ENCODE data around the gene CMSS1.

Gene CMSS1

DNA sequence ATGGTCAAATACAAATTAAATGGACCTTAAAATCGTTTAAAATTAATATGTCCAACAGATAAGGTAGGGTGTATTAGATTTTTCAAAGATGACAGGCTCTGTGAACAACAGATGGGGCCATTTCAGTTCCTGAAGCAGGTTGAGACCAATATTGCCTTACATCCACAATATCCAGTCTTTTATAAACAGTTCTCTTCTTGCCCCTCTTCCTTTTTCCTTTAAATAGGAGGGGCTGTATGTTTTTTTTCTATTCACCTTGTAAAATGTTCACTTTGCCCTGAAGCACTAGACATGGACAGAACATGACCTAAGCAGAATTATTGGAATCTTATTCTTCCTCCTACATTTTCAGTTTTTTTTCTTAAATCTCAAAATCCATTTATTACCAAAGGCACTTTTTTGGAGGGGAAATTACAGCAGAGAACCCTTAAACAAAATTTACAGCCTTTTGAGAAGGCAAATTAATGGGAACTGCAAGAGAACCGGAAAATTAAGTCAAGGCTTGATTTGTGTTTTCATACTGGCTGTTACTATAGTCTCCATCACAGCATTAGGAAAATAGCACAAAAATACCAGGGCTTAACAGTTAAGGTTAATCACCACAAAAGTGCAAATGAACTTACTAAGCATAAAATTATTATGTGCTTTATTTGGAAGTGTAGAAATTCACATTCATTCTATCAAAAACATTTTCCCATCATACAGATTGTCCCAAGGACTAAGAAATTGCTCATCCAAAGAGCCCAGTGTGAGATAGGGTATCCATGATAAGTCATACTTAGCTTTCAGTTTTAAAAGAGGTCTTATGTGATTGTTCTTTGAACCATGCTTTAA lies 55.8 kb downstream of the CMSS1 start:
- Histone ChIP-seq H3K9ac (ENCODE audit: low read length) (no peak overlapping the region), H2BK120ac (ENCODE audit: low read depth, low read length) (no peak overlapping the region), H3K36me3 (ENCODE audit: control insufficient read depth, insufficient read depth, low read length) (no peaks in the 10 kb centered on the region), H3K27ac (ENCODE audit: low read depth, low read length) (no peak overlapping the region), H3K4me2 (ENCODE audit: low read length) (no peak overlapping the region), H3K18ac (ENCODE audit: low read length) (no peak overlapping the region), H3K56ac (ENCODE audit: low read length) (no peak overlapping the region), H3K27me3 (ENCODE audit: insufficient read depth, low read length, poor library complexity) (no peaks in the 10 kb centered on the region), H3K79me1 (ENCODE audit: low read length) (no peaks in the 10 kb centered on the region), H2BK5ac (ENCODE audit: low read length) (no peak overlapping the region), H3K4me1 (ENCODE audit: control insufficient read depth, low read depth, low read length) (peaks cover 2% of the 10 kb centered on the region), H2AK5ac (ENCODE audit: low read length) (no peak overlapping the region), H3K4me3 (ENCODE audit: low read length) (no peak overlapping the region), H2BK15ac (replicated peaks; ENCODE audit: low read depth) (no peak overlapping the region), H4K5ac (ENCODE audit: low read length) (no peak overlapping the region), H4K8ac (ENCODE audit: low read depth, low read length) (no peak overlapping the region), H3K23ac (ENCODE audit: low read length) (no peak overlapping the region), H3K4ac (ENCODE audit: low read depth, low read length) (no peak overlapping the region), H3K79me2 (ENCODE audit: control insufficient read depth, insufficient read depth, low read length) (no peaks in the 10 kb centered on the region)
- 100% methylated on average over 1 of the region's 2 CpGs for WGBS (ENCODE audit: extremely low coverage, insufficient coverage, low lambda C conversion rate)
- no peak for DNase-seq

DNA sequence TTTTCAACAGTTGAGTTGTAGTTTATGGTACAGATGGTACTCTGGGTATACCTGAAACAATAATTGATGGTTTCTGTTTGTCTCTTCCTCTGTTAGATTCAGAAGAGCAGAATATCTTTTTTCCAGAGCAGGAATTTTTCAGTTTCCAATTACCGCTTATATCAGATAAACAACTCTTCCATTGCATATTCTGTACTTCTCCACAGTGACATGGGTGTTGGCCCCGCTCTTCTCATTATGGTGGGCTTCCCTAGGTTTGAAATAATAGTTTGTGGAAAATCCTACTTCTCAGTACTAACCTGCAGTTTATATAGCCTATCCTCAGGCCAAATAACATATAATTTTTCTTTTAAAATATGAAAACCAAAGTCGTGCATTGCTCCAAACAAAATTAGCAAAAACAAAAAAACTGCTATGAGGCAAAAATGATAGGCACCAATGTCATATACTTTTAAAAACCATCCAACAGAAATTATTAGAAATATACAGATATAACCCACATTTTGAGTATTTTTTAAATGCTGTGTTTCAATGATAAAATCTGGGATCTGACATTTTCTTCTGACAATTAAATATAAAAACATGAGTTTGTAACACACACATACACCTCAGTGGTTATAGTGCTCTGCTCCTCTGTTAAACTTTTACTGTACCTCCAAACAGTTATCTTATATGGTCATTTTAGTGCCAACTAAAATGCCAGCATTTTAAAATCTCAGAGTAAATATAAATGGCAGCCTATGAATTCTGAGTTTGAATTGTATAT lies 56.8 kb downstream of the CMSS1 start:
- H3K4me2 ChIP-seq (ENCODE audit: low read length): no peak overlapping the region
- H4K8ac ChIP-seq (ENCODE audit: low read depth, low read length): no peak overlapping the region
- H3K36me3 ChIP-seq (ENCODE audit: control insufficient read depth, insufficient read depth, low read length): no peaks in the 10 kb centered on the region
- H4K5ac ChIP-seq (ENCODE audit: low read length): no peak overlapping the region
- WGBS (ENCODE audit: extremely low coverage, insufficient coverage, low lambda C conversion rate): no CpG with 5 or more reads among the region's 3 CpGs
- no peak overlapping the region for H2BK120ac ChIP-seq (ENCODE audit: low read depth, low read length)
- H3K4me3 ChIP-seq (ENCODE audit: low read length): no peak overlapping the region
- H3K56ac ChIP-seq (ENCODE audit: low read length): no peak overlapping the region
- H3K27me3 ChIP-seq (ENCODE audit: insufficient read depth, low read length, poor library complexity): no peaks in the 10 kb centered on the region
- no peak overlapping the region for H3K23ac ChIP-seq (ENCODE audit: low read length)
- no peaks in the 10 kb centered on the region for H3K79me2 ChIP-seq (ENCODE audit: control insufficient read depth, insufficient read depth, low read length)
- DNase-seq: no peak
- H2BK15ac ChIP-seq (replicated peaks; ENCODE audit: low read depth): no peak overlapping the region
- H2BK5ac ChIP-seq (ENCODE audit: low read length): no peak overlapping the region
- no peak overlapping the region for H3K18ac ChIP-seq (ENCODE audit: low read length)
- H3K27ac ChIP-seq (ENCODE audit: low read depth, low read length): no peak overlapping the region
- H3K4ac ChIP-seq (ENCODE audit: low read depth, low read length): no peak overlapping the region
- no peaks in the 10 kb centered on the region for H3K79me1 ChIP-seq (ENCODE audit: low read length)
- no peak overlapping the region for H2AK5ac ChIP-seq (ENCODE audit: low read length)
- H3K4me1 ChIP-seq (ENCODE audit: control insufficient read depth, low read depth, low read length): peaks cover 2% of the 10 kb centered on the region
- no peak overlapping the region for H3K9ac ChIP-seq (ENCODE audit: low read length)

DNA sequence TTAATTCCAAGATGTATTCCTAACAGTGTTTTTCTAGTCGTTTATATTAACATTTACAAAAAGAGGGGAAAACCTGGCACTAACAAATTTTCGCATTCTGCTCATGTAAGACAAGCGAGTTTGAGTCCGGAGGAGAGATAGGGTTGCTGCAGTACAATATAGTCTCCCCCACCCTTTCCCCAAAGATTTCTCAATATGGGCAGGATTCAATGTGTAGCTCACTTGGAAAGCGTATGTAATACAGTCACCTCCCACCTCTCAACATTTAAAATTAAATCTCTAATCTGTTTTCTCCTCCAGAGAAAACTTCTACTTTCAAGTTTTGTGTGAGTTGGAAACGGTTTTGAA lies 57.9 kb downstream of the CMSS1 start:
- H3K79me2 ChIP-seq (ENCODE audit: control insufficient read depth, insufficient read depth, low read length): no peaks in the 10 kb centered on the region
- peak overlapping the region; percentile 67 for H3K4me2 ChIP-seq (ENCODE audit: low read length)
- H4K8ac ChIP-seq (ENCODE audit: low read depth, low read length): no peak overlapping the region
- peak overlapping the region; percentile 65 for H3K18ac ChIP-seq (ENCODE audit: low read length)
- H3K56ac ChIP-seq (ENCODE audit: low read length): peak overlapping the region; percentile 83
- H3K79me1 ChIP-seq (ENCODE audit: low read length): no peaks in the 10 kb centered on the region
- no peaks in the 10 kb centered on the region for H3K36me3 ChIP-seq (ENCODE audit: control insufficient read depth, insufficient read depth, low read length)
- no CpG with 5 or more reads among the region's 6 CpGs for WGBS (ENCODE audit: extremely low coverage, insufficient coverage, low lambda C conversion rate)
- H2BK15ac ChIP-seq (replicated peaks; ENCODE audit: low read depth): no peak overlapping the region
- peaks cover 2% of the 10 kb centered on the region for H3K4me1 ChIP-seq (ENCODE audit: control insufficient read depth, low read depth, low read length)
- no peak overlapping the region for H3K4ac ChIP-seq (ENCODE audit: low read depth, low read length)
- H4K5ac ChIP-seq (ENCODE audit: low read length): no peak overlapping the region
- peak overlapping the region; percentile 72 for H3K9ac ChIP-seq (ENCODE audit: low read length)
- H3K4me3 ChIP-seq (ENCODE audit: low read length): peak overlapping the region; percentile 46
- peak overlapping the region; percentile 69 for H3K27ac ChIP-seq (ENCODE audit: low read depth, low read length)
- DNase-seq: no peak
- H3K23ac ChIP-seq (ENCODE audit: low read length): no peak overlapping the region
- no peak overlapping the region for H2AK5ac ChIP-seq (ENCODE audit: low read length)
- H2BK5ac ChIP-seq (ENCODE audit: low read length): no peak overlapping the region
- H2BK120ac ChIP-seq (ENCODE audit: low read depth, low read length): no peak overlapping the region
- H3K27me3 ChIP-seq (ENCODE audit: insufficient read depth, low read length, poor library complexity): no peaks in the 10 kb centered on the region

DNA sequence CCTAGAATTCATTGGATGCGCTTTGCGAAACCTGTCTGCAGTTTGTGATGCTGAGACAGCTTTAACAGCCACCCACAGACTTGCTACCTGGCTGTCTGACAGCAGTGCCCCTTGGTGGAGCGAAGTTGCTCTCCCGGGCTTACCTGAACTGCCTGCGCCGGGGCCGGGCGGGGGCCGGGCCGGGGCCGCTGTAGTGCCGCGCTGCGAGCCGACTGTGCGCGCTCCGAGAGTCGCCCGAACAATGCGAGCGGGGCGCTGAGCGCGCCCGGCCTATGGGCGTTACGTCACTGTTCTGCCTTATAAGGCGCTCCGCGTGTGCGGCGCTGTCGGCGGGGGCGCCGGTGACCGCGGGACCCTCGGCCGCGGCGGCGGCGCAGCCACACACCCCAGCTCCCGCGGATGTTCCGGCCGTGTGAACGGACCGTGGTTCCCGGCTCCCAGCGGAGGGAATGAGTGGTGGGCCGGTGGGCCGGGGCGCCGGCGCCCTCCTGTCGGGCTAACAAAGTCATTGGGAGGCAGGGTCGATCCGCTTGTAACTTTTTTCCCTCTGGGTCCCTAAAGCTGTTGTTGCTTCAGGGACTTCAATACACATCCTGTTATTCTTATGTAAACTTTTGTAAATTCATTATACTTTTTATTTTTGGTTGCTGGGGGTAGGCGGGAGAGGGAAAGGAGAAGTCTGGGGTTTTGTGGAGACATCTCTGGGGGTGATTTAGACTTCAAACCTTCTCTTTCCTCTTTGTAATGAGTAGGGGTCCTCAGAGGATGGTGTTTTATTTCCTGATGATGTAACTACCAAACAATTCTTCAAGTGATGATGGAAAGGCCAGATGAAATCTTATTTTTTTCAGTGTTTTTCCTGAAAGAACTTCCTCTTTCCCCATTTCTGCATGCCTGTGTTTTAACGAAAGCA lies 58.5 kb downstream of the CMSS1 start:
- H3K27ac ChIP-seq (ENCODE audit: low read depth, low read length): peak overlapping the region; percentile 69
- no peak overlapping the region for H4K8ac ChIP-seq (ENCODE audit: low read depth, low read length)

GRCh38 chr3:99877031-99877579 lies 59.4 kb downstream of the CMSS1 start:
- no peak overlapping the region for H2AK5ac ChIP-seq (ENCODE audit: low read length)
- no CpG with 5 or more reads among the region's 4 CpGs for WGBS (ENCODE audit: extremely low coverage, insufficient coverage, low lambda C conversion rate)

More for the DNA sequence above, 58.5 kb downstream of the CMSS1 start:
- Histone ChIP-seq H2BK120ac (ENCODE audit: low read depth, low read length) (no peak overlapping the region), H3K79me2 (ENCODE audit: control insufficient read depth, insufficient read depth, low read length) (no peaks in the 10 kb centered on the region), H3K4ac (ENCODE audit: low read depth, low read length) (no peak overlapping the region), H3K27me3 (ENCODE audit: insufficient read depth, low read length, poor library complexity) (no peaks in the 10 kb centered on the region), H3K18ac (ENCODE audit: low read length) (peak overlapping the region; percentile 65), H3K4me1 (ENCODE audit: control insufficient read depth, low read depth, low read length) (peaks cover 2% of the 10 kb centered on the region), H2BK15ac (replicated peaks; ENCODE audit: low read depth) (no peak overlapping the region), H3K4me2 (ENCODE audit: low read length) (peak overlapping the region; percentile 67), H3K56ac (ENCODE audit: low read length) (peak overlapping the region; percentile 83), H3K36me3 (ENCODE audit: control insufficient read depth, insufficient read depth, low read length) (no peaks in the 10 kb centered on the region), H2BK5ac (ENCODE audit: low read length) (no peak overlapping the region), H3K23ac (ENCODE audit: low read length) (peak overlapping the region; percentile 95), H4K5ac (ENCODE audit: low read length) (no peak overlapping the region), H3K9ac (ENCODE audit: low read length) (peak overlapping the region; percentile 72), H2AK5ac (ENCODE audit: low read length) (no peak overlapping the region), H3K4me3 (ENCODE audit: low read length) (peak overlapping the region; percentile 46), H3K79me1 (ENCODE audit: low read length) (no peaks in the 10 kb centered on the region)
- WGBS (ENCODE audit: extremely low coverage, insufficient coverage, low lambda C conversion rate): no CpG with 5 or more reads among the region's 63 CpGs
- DNase-seq: peak; percentile 95

More at GRCh38 chr3:99877031-99877579, 59.4 kb downstream of the CMSS1 start:
- Histone ChIP-seq H3K23ac (ENCODE audit: low read length) (no peak overlapping the region), H3K9ac (ENCODE audit: low read length) (no peak overlapping the region), H3K18ac (ENCODE audit: low read length) (no peak overlapping the region), H3K79me2 (ENCODE audit: control insufficient read depth, insufficient read depth, low read length) (no peaks in the 10 kb centered on the region), H3K27ac (ENCODE audit: low read depth, low read length) (no peak overlapping the region), H3K4me2 (ENCODE audit: low read length) (no peak overlapping the region), H3K56ac (ENCODE audit: low read length) (no peak overlapping the region), H3K4me3 (ENCODE audit: low read length) (no peak overlapping the region), H3K4me1 (ENCODE audit: control insufficient read depth, low read depth, low read length) (no peaks in the 10 kb centered on the region), H3K27me3 (ENCODE audit: insufficient read depth, low read length, poor library complexity) (no peaks in the 10 kb centered on the region), H2BK15ac (replicated peaks; ENCODE audit: low read depth) (no peak overlapping the region), H2BK5ac (ENCODE audit: low read length) (no peak overlapping the region), H4K8ac (ENCODE audit: low read depth, low read length) (no peak overlapping the region), H4K5ac (ENCODE audit: low read length) (no peak overlapping the region), H2BK120ac (ENCODE audit: low read depth, low read length) (no peak overlapping the region), H3K4ac (ENCODE audit: low read depth, low read length) (no peak overlapping the region), H3K79me1 (ENCODE audit: low read length) (no peaks in the 10 kb centered on the region), H3K36me3 (ENCODE audit: control insufficient read depth, insufficient read depth, low read length) (no peaks in the 10 kb centered on the region)
- no peak for DNase-seq
